OCI-LY3 (cell line): ENCODE results near the gene UNC13C.
A peak's percentile ranks its signal among the peaks of the same experiment; 100 is the strongest.

ENCODE experiments used
- H2AFZ ChIP-seq: fragments of 200-600, 300-600 bp; shearing (Covaris generic); 2 replicates; pipeline ENCODE4 v1.6.0; 2014; ENCODE audit warnings: antibody characterized with exemption, low read depth, low read length
- H3K27ac ChIP-seq: fragments of 200-600, 300-600 bp; sonication (generic); 2 replicates; pipeline ENCODE4 v1.5.1; 2014; ENCODE audit warnings: mild to moderate bottlenecking, low read length, moderate library complexity, mixed read lengths
- H3K27me3 ChIP-seq: fragments of 200-600, 300-600 bp; sonication (generic); 2 replicates; pipeline ENCODE4 v1.6.1; 2014; ENCODE audit warnings: low read depth, low read length, mixed read lengths
- H3K36me3 ChIP-seq: fragments of 200-600, 300-600 bp; sonication (generic); replicated peaks from 2 replicates; pipeline ENCODE3; 2014; ENCODE audit warnings: low read depth, low read length, mixed read lengths
- H3K4me1 ChIP-seq: fragments of 300-600, 200-600 bp; sonication (generic); 2 replicates; pipeline ENCODE4 v1.6.1; 2014; ENCODE audit warnings: low read length, mixed read lengths
- H3K4me2 ChIP-seq: fragments of 200-600, 300-600 bp; sonication (generic); 2 replicates; pipeline ENCODE4 v1.6.1; 2014; ENCODE audit warnings: low read length, mixed read lengths
- H3K4me3 ChIP-seq: fragments of 300-600, 200-600 bp; sonication (generic); 2 replicates; pipeline ENCODE4 v1.5.1; 2014; ENCODE audit warnings: antibody characterized with exemption, mild to moderate bottlenecking, low read length, moderate library complexity
- H3K79me2 ChIP-seq: fragments of 300-600, 200-600 bp; shearing (Covaris generic); 2 replicates; pipeline ENCODE4 v1.6.1; 2014; ENCODE audit warnings: mild to moderate bottlenecking, low read length, mixed read lengths
- H3K9ac ChIP-seq: fragments of 300-600, 200-600 bp; shearing (Covaris generic); 2 replicates; pipeline ENCODE4 v1.6.0; 2014; ENCODE audit warnings: mild to moderate bottlenecking, low read length, moderate library complexity
- H3K9me3 ChIP-seq: fragments of 200-600, 300-600 bp; shearing (Covaris generic); 2 replicates; pipeline ENCODE4 v1.6.1; 2014; ENCODE audit warnings: low read length, mixed read lengths; ENCODE audit not compliant: insufficient read depth
- H4K20me1 ChIP-seq: fragments of 200-600, 300-600 bp; sonication (generic); 2 replicates; pipeline ENCODE4 v1.6.1; 2016; ENCODE audit warnings: low read length, mixed read lengths; ENCODE audit not compliant: insufficient read depth
- EZH2phosphoT487 ChIP-seq: fragments of 200-600 bp; shearing (Covaris generic); IDR thresholded peaks from 2 replicates; pipeline ENCODE4 v1.6.1; 2018; ENCODE audit warnings: antibody characterized with exemption, mixed run types, low read depth
- TF ChIP-seq, protein P1 (sequence below): fragments of 200-600, 300-600 bp; sonication (generic); IDR thresholded peaks from 2 replicates; pipeline ENCODE4 v1.5.1; 2014; ENCODE audit warnings: antibody characterized with exemption, low read length, low read depth

The UNC13C gene

DNA sequence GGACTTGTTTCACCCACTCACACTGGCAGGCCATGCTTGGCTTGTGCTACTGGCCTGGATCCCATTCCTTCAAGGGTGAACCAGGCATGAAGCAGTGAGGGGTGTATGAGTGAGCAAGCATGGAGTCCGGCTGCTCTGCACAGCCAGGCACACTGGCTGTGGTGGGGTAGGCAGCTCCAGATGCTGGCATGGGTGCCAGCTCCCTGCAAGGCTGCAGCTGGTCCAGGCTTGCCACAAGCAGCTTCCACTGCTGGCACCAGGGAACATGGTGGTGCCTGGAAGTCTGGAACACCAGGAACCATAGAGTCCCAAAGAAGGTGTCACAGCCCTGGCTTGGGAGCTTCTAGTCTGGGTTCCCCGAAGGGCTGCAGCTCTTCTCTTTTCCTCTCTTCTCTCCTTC, 395.1 kb downstream of the UNC13C start:
- H3K4me1 ChIP-seq: no peaks in the 10 kb centered on the region
- no peak overlapping the region for H2AFZ ChIP-seq
- H3K36me3 ChIP-seq: peaks cover 3% of the 10 kb centered on the region
- H3K79me2 ChIP-seq: no peaks in the 10 kb centered on the region
- no peak overlapping the region for H3K4me2 ChIP-seq
- TF ChIP-seq, protein P1, sequence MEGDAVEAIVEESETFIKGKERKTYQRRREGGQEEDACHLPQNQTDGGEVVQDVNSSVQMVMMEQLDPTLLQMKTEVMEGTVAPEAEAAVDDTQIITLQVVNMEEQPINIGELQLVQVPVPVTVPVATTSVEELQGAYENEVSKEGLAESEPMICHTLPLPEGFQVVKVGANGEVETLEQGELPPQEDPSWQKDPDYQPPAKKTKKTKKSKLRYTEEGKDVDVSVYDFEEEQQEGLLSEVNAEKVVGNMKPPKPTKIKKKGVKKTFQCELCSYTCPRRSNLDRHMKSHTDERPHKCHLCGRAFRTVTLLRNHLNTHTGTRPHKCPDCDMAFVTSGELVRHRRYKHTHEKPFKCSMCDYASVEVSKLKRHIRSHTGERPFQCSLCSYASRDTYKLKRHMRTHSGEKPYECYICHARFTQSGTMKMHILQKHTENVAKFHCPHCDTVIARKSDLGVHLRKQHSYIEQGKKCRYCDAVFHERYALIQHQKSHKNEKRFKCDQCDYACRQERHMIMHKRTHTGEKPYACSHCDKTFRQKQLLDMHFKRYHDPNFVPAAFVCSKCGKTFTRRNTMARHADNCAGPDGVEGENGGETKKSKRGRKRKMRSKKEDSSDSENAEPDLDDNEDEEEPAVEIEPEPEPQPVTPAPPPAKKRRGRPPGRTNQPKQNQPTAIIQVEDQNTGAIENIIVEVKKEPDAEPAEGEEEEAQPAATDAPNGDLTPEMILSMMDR: no peak
- no peak for TF ChIP-seq EZH2phosphoT487
- H3K27me3 ChIP-seq: no peaks in the 10 kb centered on the region
- no peak overlapping the region for H3K4me3 ChIP-seq
- no peak overlapping the region for H3K9ac ChIP-seq
- 0 out of 2 replicates have a peak, but pooled peaks cover 6% of the 10 kb centered on the region for H3K9me3 ChIP-seq
- no peak overlapping the region for H3K27ac ChIP-seq
- H4K20me1 ChIP-seq: no peaks in the 10 kb centered on the region

DNA sequence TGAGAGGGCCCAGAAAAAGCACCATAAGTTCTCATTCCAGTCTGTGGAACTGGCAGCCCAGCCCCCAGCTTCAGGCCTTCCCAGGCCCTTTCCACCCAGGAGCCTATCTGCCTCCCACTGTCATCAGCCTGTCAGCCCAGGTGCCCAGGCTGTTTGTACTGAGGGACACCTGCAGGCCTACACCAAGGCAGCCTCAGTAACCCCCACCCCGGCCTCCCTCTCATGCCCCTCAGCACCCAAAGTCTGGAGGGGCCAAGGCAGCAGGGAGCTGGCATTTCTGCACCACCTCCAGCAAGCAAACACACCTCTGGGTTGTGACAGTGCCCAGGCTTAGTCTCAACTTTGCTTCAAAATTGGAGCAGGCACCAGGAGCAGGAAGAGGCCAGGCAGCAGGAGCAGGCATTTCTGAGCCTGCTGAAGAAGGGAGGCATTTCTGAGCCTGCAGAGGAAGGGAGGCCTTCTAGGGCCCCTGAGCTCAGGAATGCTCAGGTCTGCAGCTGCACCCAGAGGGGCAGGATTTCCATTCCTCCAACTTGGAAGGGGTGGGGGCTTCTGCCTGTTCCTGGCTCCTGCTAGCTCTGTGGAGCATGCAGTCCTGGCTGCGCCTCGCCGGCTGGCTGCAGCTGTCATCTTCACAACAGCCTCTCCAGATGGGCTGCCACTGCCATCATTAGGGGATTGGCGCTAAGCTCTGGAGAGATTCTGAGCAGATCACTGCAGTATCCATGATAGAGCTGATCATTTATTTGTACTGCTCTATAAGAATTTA, 396.1 kb downstream of the UNC13C start:
- H3K9ac ChIP-seq: no peak overlapping the region
- no peak overlapping the region for H2AFZ ChIP-seq
- no peak overlapping the region for H3K27ac ChIP-seq
- H3K4me1 ChIP-seq: no peaks in the 10 kb centered on the region
- no peak overlapping the region for H3K4me3 ChIP-seq
- 0 out of 2 replicates have a peak, but pooled peaks cover 6% of the 10 kb centered on the region for H3K9me3 ChIP-seq
- no peaks in the 10 kb centered on the region for H4K20me1 ChIP-seq
- peaks cover 3% of the 10 kb centered on the region for H3K36me3 ChIP-seq
- no peak overlapping the region for H3K4me2 ChIP-seq
- no peaks in the 10 kb centered on the region for H3K27me3 ChIP-seq
- no peak for TF ChIP-seq EZH2phosphoT487
- TF ChIP-seq, protein P1: no peak
- no peaks in the 10 kb centered on the region for H3K79me2 ChIP-seq

DNA sequence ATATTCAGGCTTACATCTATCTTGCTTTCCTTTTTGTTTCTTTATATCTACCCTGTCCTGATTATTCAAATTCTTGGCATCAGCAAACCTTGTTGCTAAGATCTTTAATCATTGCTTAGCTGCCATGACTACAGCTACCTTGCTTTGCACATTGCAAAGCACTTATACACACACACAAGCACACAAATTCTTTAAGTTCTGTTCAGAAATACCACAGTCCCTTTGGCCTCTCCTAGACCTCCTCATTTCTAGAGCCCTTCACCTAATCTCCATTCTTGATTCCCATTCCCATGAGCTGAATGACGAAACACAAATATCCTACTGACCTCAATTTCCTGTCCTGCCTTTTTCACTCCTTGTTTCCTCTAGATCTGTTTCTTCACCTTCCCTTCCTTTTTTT, 409.6 kb downstream of the UNC13C start:
- no peak overlapping the region for H3K9ac ChIP-seq
- no peak overlapping the region for H3K27ac ChIP-seq
- no peaks in the 10 kb centered on the region for H3K36me3 ChIP-seq
- peaks cover 28% of the 10 kb centered on the region for H3K4me1 ChIP-seq
- no peaks in the 10 kb centered on the region for H3K79me2 ChIP-seq
- H2AFZ ChIP-seq: no peak overlapping the region
- TF ChIP-seq, protein P1: no peak
- TF ChIP-seq EZH2phosphoT487: no peak
- H3K4me2 ChIP-seq: no peak overlapping the region
- H3K4me3 ChIP-seq: no peak overlapping the region
- no peaks in the 10 kb centered on the region for H3K27me3 ChIP-seq
- no peaks in the 10 kb centered on the region for H4K20me1 ChIP-seq
- no peaks in the 10 kb centered on the region for H3K9me3 ChIP-seq

DNA sequence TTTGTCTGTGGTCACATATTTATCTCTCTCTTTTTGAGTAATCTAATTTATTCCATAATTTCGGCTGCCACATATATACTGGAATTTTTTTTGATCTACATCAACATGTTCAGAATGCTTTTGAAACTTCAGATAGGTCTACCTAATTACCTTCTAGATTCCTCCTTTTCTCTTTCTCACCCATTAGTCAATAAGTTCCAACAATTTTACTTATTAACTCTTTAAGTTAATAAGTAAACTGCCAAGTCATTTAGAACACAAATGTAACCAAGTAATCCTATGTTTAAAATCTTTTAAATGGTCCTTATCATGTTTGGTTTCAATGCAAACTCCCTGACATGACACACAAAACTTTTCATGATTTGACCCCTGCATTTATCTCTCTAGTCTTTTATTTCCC, 410.5 kb downstream of the UNC13C start:
- H3K27me3 ChIP-seq: no peaks in the 10 kb centered on the region
- H3K27ac ChIP-seq: peak overlapping the region; percentile 37; the same call in 1 of the 2 replicates
- TF ChIP-seq, protein P1: no peak
- TF ChIP-seq EZH2phosphoT487: no peak
- peak overlapping the region; percentile 90 for H2AFZ ChIP-seq
- peak overlapping the region; percentile 43; the same call in 1 of the 2 replicates for H3K4me2 ChIP-seq
- H3K36me3 ChIP-seq: no peaks in the 10 kb centered on the region
- peaks cover 30% of the 10 kb centered on the region for H3K4me1 ChIP-seq
- H3K79me2 ChIP-seq: no peaks in the 10 kb centered on the region
- no peaks in the 10 kb centered on the region for H3K9me3 ChIP-seq
- H3K4me3 ChIP-seq: no peak overlapping the region
- H3K9ac ChIP-seq: no peak overlapping the region
- no peaks in the 10 kb centered on the region for H4K20me1 ChIP-seq
